Stimulated activated CD4-positive, alpha-beta T cell treated with anti-CD3 and anti-CD28 coated beads, Interleukin-4, amount 100 ng/mL, for 4 hours (primary cell): ENCODE measurements around the gene GNAZ.

Experiments
- DNase-seq, 2 experiments: peaks; one replicate each; pipeline ENCODE4 v3.0.0-alpha.2; 2020

Gene GNAZ

DNA sequence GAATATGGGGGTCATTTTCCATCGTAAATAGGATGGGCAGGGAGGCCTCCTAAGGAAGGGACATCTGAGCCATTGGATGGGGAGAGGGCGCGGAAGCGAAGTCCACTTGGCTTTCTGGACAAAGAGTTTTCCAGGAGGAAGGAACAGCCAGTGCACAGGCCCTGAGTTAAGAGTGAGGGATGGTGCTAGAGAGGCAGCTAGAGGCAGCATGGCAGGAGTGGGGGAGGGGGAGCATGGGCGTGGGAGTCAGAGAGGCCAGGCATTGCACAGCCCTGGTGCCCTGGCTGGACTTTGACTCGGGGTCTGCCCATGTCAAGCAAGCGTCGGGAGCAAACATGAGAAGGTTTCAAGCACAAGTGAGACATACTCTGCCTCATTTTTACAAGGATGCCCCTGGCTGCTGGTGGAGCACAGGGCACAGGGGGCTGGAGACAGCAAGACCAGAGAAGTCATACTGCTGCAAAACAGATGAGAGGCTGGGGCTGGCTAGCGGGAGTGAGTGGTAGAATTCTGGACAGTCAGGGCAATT lies 9.0 kb downstream of the GNAZ start:
- DNase-seq, result no peak

DNA sequence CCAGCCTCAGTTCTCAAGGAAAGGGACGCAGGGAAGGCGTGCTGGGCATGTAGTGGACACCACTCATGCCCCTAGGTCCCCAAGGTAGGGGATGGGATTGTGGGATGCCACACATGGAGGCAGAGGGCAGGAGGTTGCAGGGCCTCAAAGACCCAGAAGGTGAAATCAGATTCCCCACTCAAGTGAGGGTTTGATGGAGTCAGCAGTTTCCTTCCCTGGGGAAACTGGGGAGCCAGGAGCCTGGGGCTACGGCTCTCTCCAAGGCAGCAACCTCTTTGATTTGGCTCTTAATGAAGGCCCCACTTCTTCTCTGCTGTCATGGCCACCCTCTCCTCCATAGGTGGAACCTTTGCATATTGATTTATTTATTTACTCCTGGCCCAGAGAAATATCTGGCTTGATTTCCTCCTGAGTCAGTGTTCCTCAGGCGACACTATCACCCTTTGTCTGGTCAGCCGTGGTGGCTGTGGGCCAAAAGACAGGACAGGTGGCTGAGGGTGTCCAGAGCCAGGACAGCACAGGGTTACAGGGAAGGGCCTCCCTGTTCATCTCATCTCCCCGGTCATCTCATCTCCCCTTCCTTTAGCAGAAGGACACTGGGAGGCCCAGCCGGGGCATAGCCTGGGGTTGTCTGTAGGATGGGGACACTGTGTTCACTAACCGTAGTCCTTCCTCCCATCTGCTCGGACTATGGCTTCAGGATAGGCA lies 9.6 kb downstream of the GNAZ start:
- DNase-seq, result no peak

DNA sequence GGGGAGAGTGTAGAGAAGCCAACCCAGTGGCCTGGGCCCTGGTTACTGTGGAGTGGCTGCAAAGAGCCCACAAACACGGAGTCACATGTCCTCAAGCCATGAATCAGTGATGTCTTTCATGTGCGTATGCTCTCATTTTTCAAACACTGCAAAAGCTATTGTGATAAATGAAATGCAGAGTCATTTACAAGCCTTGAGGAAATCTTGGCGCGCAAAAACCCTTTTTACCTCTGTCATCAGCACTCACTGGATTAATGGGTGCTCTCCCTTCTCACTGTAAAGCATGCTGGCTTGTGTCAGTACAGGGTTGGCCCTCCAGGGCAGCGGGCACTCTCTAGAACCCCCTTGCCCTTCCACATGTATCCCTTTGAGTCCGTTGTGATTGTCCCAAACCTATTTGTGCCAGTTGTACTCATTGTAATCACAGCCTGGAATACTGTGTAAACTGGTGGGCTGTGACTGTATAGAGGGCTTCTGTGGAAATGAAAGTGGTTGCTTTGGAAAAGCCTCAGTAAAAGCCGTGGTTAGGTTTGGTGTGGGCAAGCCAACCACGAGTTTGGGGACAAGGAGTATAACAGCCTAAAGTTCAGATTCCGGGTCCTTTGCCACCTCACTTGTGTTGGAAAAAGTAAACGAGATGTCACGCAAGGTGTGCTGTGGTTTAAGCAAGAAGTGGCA lies 10.4 kb downstream of the GNAZ start:
- DNase-seq, result no peak

DNA sequence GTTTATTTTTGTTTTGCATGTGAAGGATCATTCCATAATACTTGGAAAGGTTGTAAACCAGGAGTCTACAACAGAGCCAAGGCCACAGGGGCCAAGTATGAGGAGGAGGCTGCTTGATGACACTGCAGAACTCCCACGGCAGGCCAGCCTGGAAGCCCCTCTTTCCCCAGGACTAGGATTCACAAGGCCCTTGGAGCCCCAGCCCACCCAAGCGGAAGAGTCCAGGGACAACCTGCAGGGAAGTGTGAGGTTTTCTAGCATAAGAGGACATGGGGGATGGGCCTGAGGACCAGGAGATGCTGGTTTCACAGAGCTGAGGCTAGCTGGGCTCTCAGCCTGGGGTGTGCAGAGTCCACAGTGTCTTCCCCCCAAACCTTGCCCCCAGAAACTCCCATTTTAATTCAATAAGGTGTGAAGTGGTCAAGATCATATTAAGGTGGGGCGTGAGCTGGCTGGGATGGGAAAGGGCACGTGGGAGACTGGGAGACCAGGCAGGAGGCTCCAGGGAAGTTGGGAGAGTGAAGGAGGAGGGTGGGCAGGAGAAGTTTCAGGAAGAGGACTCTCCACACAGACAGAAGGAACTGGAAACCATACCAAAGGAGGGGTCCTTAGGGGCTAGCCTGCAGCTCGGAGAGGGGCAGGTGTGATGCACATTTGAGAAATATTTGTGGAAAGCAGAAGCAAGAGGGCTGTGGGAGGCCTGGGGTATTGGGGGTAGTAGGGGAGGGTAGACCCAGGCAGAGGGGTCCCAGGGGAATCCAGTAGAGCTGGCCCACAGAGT lies 12.4 kb downstream of the GNAZ start:
- DNase-seq, result no peak

DNA sequence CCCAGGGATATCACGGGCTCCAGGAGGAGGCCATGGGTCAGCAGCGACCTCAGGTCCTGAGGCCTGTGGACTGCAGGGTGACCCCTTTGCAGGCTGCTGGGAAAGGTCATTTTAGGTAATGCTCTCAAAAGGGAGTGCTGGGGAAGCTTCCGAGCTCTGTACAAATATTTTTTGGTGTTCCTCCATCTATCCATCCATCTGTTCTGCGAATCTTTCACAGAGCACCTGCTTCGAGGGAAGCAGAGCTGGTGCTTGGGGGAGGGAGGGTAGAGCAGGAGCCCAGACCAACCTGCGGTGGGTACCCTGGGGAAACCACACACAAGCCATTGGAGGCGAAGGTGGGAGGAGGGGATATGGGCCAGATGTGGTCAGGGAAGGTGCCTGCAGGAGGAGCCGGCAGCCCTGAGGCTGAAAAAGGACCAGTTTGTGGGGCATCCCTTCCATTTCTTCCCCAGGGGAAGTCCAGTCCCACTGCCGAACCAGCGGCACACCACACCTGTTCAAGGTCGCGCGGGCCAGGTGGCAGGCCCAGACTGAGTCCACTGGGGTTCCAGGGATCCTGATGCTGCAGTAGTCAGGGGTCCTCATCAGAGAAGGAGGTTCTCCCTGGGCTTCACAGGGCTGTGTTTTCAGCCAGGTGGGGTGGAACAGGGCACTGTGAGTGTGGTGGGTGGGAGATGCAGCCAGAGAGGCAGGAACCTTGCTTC lies 13.1 kb downstream of the GNAZ start:
- no peak for DNase-seq

DNA sequence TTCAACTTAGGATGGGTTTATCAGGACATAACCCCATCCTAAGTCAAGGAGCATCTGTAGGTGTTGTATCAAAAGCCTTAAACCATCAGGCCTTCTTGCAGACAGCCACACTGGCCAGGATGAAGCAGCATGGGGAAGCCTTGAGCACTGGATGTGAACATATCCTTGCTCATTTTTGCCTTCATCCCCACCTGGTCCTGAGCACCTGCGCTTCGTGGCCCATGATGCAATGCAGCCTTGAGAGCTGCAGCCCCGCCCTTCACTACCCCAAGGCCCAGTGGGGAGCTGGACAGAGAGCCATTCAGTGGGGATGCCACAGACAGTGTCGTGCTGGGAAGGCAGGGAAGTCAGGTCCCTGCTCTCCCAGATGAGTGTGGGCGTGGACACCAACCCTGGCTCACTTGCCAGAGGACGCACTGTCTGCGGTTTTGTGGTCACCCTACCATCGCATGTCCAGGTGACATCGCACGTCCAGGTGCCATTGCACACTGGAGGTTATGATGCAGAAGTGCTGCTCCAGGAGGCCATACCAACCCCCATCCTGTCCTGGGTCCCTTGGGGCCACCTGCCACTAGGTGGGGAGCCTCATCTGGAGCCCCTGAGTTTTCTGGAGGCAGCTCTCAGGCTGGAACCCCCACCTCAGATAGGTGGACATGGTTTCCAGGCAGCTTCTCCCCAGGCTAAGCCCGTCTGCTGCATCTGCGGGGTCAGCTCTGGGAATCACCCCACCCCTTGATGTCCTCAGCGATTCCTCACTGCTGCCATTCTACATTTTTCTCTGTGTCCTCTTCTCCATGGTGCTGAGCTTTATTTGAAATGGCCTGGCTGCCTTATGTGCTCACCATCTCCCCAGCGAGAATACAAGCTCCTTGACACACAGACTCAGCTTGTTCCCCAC lies 14.4 kb downstream of the GNAZ start:
- DNase-seq, result no peak

DNA sequence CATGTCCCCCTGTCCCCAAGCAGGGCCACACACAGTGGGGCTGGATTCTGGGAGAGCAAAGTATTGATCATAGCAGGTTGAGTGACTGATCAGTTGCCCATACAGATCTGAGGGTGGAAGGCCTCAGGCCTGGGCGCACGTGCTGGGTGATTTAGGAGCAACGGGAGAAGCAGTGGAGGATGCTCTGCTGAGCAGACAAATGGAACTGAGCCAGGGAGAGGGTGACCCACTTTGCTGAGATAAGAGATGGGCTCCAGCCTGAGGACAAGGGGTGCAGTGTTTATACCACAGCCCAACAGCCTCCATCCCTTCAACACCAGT lies 15.0 kb downstream of the GNAZ start:
- DNase-seq, result no peak

DNA sequence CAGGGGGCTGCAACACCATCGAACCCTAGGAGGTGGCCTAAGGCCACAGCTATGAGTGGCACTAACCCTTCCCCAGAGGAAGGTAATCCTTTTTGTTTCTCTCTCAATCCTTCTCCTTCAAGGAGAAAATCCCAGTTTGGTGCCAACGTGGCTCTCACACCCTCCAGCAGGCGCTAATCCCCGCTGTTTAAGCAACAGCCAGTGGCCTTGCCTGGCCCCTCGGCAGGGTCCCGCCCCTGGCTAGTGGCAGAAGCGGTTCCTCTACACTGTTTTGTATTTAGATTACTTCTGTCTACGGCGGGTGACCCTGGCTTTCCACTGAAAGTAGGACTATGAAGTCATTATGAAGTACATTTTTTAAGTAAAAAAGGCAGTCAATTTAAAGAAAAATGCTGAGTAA lies 15.5 kb downstream of the GNAZ start:
- no peak for DNase-seq

DNA sequence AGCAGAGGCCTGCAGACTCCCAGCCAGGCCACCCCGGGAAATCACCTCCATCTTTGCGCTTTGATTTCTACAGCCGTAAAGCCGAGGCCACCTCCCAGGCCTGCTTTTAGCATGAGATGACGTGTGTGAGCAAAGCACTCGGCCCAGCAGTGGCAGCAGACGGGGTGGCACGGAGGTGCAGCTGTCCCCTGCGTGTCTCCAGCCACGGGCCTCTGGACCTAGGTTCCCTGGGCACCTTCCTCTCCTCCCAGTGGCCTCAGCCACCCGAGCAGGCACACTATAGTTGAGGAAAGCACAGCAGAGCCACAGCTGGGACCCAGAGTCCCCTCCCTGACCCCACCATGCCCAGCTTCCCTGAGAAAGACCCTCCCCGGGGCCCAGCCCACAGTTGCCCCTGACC lies 15.9 kb downstream of the GNAZ start:
- no peak for DNase-seq

DNA sequence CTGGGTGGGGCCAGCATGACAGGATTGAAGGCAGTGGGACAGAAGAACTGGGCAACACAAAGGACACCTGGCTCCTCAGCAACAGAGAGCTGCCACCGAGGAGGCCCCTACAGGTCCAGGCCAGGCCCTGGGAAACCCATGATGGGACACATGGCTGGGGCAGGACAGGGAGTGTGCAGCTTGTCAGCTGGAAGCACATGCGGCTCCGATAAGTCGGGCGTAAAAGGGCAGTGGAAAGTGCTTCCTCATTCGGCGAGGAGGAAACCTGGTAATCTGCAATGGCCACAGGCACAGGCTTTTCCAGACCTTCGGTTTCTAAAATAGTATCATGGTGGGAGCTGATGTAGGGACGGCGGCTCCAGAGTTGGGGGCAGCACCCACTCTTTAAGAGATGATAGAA lies 16.5 kb downstream of the GNAZ start:
- DNase-seq, result no peak

DNA sequence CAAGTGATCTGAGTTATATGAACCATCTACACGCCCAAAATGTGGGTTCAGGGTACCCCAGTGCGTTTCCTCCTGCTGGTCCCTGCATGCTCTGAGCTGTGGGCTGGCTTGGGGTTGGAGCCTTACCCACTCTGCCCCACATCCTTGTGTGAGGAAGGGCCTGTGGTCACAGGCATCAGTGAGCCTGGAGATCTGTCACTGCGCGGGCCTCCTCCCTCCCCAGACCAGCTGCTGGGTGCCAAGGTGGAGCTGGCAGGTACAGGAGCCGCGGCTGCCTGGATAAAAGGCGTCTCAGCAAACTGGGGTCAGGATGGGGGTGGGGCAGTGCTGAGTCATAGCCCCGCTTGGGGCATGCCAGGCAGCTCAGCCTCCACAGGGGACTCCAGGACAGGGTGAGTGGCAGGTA lies 17.9 kb downstream of the GNAZ start:
- no peak for DNase-seq

DNA sequence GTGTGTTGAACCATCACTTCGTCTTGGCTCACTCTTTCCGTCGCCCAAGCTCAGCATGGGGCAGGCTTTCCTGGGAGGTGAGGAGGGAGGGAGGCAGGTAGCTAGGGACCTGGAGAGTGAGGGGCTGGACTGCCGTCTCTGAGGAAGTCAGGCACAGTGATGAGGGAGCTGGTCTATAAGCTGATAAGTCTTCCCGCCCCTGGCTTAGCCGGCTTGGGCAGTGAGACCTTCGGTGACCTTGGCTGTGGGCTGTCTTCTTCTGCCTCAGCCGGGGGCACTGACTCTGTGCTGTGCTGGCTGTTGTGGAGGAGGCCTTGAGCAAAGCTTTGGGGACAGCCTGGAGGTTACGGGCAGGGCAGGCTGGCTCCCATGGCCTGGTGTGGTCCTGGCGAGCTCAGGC lies 18.7 kb downstream of the GNAZ start:
- no peak for DNase-seq

DNA sequence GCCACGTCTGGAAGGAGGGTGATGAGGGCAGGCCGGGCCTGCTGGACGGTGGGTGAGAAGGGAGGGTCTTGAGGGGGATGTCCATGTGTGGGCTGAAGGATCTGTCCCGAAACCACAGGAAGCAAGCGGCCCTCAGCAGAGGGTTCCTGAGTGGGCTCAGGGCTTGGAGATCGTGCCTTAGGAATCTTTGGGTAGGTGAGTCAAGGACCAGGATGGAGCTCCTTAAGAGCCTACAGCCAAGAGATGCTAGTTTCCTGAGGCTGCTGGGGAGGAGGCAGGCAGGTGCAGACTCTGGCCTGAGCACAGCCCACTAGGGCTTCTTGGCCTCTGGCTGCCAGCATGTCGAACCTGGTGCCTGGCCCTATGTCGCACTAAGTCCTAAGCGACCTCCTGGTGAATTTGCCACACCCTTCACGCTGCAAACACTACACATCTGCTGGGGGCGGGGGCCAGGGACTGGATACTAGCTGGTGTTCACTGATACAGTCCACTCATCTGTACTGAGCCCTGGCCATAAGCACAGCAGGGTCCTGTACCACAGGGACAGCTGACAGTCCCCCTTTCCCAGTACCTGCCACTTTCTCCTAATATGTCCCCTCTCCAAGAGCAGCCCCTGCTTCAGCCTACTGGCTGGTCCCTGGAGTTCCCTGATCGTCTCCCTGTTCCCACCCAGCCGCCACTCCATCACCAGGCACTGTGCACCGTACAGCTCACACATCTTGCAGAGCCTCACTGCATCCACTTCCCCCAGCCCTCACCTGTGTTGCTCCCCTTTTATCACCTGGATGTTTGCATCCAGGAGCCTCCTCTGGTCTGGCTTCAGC lies 19.5 kb downstream of the GNAZ start:
- no peak for DNase-seq

DNA sequence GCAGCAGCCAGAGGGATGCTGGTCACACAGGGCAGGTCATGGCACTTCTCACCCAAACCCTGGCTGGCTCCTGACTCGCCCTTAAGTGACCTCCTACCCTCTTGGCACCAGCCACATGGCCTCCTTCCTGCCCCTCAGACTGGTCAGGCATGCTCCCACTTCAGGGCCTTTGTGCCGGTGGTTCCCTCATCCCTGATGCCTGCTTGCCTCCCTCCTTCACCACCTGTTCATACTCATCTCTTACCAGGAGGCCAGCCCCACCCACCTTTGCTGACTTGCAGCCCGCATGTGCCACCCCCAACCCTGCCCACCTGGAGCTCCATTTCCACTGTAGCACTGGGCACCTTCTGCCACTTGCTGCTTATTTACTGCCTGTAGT lies 20.1 kb downstream of the GNAZ start:
- DNase-seq, result no peak

DNA sequence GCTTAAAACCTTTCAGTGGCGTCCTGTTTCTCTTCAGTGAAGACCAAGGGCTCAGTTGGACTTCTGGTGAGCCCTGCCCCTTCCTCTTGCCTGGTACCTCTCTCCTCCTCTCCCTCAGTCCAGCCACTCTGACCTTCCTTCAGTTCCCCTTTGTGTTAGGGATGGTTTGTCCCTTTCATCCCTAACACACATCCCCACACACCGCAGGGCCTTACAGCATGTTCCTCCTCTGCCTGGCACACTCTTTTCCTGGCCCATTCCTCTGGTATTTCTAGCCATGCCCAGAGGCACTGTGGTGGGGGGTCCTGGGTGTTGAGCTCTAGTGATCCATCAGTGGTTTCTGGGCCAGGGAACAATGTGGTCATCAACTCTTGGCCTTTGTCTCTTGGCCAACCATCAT lies 21.4 kb downstream of the GNAZ start:
- DNase-seq, result no peak

DNA sequence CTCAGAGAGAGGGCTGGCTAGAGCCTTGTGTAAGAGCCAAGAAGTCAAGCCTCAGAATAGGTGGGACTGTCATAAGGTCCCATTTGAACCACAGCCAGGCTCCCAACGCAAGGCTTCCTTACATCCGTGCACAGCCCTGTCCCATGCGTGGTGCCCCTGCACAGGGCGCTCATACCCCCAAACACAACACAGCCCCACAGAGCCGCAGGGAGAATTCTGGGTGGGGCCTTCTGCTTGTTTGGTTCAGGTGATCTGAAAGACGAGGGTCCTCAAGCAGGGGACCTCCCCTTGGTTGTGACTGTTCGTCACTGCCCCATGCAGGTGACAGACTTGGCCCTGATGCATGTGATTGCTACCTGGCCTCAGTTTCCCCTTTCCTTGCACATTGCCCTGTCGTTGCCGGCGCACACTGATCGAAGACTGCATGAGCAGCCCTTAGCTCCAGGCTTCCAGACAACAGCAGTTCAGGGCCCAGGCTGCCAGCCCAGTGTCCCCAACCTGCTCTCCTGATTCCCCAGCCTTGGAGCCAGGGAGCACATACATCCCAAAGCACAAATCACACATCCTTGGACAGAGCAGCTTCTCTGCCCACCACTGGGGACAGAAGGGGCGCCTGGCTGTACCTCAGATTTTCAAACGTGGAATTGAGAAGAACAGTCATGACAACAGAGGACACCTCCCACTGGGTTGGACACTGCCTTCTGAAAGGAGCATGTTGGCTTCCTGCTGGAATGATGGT lies 22.1 kb downstream of the GNAZ start:
- no peak for DNase-seq

DNA sequence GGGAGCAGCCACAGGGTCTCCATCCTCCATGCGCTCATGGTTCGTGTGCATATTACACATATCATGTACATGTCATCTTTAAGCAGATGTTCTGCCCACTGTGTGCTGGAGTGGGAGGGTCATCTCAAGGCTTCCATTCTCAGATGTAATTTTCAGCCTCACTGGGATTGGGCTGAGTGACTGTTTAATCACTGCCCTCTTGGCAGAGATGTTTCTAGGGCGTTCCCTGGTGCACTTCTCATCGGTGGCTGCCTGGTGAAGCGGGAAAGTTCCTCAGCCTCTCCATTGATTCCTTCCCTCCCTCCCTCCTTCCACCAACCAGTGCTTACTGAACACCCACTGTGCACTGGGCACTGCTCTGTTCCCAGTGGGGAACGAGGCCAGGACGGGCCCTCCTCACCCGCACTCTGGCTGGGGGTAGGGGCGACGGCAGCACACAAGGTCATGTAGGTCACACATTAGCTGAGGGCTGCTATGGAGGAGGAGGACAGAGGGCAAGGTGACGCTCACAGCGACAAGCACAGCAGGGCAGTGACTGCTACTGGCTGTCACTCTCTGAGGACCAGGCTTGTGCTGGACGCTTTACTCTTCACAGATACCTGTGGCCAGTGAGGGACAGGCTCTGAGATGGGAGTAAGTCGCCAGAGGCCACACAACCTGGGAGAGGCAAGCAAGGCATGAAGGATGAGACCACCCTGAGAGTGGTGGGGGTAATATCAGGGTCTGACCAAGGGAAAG lies 22.9 kb downstream of the GNAZ start:
- no peak for DNase-seq

DNA sequence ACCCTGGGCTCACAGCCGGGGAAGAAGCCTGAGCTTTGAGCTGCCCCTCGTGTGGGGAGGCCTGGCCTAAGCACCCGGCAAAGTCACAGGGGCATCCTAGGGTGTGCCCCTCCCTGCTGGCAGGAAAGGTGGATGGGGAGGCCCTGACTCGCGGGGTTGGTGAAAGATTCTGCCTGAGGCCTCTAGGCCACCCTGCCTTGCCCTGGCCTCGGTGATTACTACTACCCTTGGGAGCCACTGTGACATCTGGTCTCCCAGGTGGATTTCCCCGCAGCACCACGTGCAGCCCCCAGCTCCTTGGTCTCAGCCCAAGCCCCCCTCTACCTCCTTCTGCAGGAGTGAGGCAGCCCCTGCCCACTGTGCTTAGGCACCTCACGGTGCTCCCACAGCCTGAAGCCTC lies 23.9 kb downstream of the GNAZ start:
- DNase-seq, result no peak

DNA sequence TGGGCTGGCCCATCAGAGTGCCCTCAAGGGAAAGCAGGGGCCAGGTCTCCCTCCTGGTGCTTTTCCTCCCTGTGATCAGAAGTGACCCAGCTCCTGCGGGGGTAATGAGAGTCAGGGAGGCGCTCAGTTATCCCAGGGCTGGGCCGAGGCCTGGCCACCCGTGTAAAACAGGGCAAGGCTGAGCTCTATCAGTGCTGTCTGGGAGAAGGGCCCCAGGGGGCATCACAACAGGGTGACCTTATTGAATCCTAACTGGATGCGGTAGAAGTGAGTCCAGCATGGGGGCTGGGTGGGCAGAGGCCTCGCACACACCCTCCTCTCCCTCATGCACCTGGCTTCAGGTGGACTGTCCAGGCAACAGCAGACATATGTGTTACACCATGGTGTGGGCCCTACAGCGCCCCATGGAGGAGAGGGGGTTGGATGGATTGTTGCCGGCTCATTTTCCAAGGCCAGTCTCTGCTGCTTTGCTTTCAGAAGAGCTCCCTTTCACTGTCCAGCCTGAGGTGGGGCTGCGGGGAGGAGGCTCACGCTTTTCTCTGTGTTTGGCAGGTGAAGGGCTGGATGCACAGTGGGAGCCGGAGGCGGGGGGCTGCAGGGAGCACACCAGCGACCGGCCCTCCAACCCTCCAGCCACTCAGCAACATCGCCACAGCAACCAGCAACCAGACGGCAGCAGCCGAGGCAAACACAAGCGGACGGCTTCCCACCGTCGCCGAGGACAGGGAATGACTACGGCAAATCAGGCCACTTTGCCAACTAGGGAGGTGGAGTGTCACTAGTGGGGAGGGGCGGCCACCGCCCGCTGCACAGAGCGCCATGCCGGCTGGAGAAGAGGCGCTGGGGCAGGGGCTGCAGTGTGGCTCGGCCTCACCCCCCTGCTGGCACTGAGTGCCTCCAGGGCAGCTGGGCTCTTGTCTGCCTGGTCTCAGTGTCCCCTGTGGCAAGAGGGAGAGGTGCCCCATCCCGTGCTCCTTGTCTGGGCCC lies 24.7 kb downstream of the GNAZ start:
- no peak for DNase-seq
